ENCODE data around the gene SLC22A2.

DNA sequence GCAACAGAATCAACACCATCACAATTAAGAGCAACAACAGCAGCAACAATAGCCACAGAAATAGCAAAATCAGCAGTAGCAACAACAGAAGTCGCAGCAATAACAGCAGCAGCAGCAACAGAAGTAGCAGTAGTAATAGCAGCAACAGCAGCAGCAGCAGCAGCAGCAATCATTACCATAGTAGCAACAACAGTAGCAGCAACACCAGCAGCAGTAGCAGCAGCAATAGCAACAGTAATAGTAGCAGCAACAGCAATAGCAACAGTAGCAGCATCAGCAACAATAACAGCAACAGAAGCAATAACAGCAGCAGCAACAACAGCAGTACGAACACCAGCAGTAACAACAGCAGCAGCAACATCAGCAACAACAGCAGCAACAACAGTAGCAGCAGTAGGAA lies 39.8 kb downstream of the SLC22A2 start:
- no peak for TF ChIP-seq CTCF (IDR thresholded peaks at IDR 0.05)
- TF ChIP-seq POLR2A (IDR thresholded peaks at IDR 0.05), result no peak
